Neural crest cell (in vitro differentiated cells): Measurements from ENCODE around the gene PHF23. TPM values are rescaled to one million over a fixed set of nuclear protein-coding genes. Genes with fewer than 3 reads are reported as not detected.

Experiments used
- DNase-seq: peaks from one replicate; pipeline ENCODE4 v3.0.0; 2021; ENCODE audit warnings: low read depth, mixed read lengths, low spot score
- H3K27ac Mint-ChIP-seq: one replicate; pipeline ENCODE4 v1.8.0; 2021; ENCODE audit warnings: mild to moderate bottlenecking, mixed read lengths; ENCODE audit not compliant: unreplicated experiment
- H3K27me3 Mint-ChIP-seq: 2 replicates; pipeline ENCODE4 v1.8.0; 2021; ENCODE audit warnings: low read depth, mild to moderate bottlenecking, mixed read lengths
- H3K36me3 Mint-ChIP-seq: 2 replicates; pipeline ENCODE4 v1.8.0; 2021; ENCODE audit warnings: low read depth, mild to moderate bottlenecking, mixed read lengths
- H3K4me1 Mint-ChIP-seq: 2 replicates; pipeline ENCODE4 v1.8.0; 2021; ENCODE audit warnings: mixed read lengths
- H3K4me3 Mint-ChIP-seq: one replicate; pipeline ENCODE4 v1.8.0; 2021; ENCODE audit warnings: mild to moderate bottlenecking, mixed read lengths
- H3K9me3 Mint-ChIP-seq: 2 replicates; pipeline ENCODE4 v1.8.0; 2021; ENCODE audit warnings: mixed read lengths
- total RNA-seq: library from RNA; stranded (reverse); gene quantifications from 2 replicates; pipeline ENCODE4 v1.2.1, GENCODE V29; 2021
- TF ChIP-seq, protein P1 (sequence below): fragments of 200-600 bp; sonication (generic); conservative IDR thresholded peaks from 2 replicates; pipeline ENCODE4 v1.5.0; 2021; ENCODE audit warnings: antibody characterized with exemption, mild to moderate bottlenecking

PHF23 gene
- total RNA-seq, 1 donor from 2014 or later: 75.2 TPM

DNA sequence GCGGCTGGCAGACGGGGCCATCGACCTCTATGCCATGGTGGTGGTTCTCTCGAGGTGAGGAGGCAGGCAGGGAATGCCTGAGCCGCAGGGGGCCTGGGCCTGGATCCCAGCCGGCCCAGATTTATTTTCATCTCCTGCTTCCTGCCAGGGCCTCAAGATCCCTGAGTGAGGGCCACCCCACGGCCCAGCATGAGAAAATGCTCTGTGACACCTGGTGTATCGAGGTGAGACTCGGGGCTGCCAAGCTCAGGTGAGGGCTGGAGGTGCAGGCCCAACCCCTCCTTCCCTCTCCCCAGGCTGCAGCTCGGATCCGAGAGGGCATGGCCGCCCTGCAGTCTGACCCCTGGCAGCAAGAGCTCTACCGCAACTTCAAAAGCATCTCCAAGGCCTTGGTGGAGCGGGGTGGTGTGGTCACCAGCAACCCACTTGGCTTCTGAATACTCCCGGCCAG, 14.6 kb downstream of the PHF23 start:
- H3K4me1 Mint-ChIP-seq: peaks cover 16% of the 10 kb centered on the region
- peaks cover 17% of the 10 kb centered on the region for H3K27me3 Mint-ChIP-seq
- H3K27ac Mint-ChIP-seq: no peak overlapping the region
- TF ChIP-seq, protein P1, sequence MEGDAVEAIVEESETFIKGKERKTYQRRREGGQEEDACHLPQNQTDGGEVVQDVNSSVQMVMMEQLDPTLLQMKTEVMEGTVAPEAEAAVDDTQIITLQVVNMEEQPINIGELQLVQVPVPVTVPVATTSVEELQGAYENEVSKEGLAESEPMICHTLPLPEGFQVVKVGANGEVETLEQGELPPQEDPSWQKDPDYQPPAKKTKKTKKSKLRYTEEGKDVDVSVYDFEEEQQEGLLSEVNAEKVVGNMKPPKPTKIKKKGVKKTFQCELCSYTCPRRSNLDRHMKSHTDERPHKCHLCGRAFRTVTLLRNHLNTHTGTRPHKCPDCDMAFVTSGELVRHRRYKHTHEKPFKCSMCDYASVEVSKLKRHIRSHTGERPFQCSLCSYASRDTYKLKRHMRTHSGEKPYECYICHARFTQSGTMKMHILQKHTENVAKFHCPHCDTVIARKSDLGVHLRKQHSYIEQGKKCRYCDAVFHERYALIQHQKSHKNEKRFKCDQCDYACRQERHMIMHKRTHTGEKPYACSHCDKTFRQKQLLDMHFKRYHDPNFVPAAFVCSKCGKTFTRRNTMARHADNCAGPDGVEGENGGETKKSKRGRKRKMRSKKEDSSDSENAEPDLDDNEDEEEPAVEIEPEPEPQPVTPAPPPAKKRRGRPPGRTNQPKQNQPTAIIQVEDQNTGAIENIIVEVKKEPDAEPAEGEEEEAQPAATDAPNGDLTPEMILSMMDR: no peak
- H3K9me3 Mint-ChIP-seq: no peaks in the 10 kb centered on the region
- peaks cover 17% of the 10 kb centered on the region for H3K36me3 Mint-ChIP-seq
- DNase-seq: no peak
- H3K4me3 Mint-ChIP-seq: peak overlapping the region; percentile 61

DNA sequence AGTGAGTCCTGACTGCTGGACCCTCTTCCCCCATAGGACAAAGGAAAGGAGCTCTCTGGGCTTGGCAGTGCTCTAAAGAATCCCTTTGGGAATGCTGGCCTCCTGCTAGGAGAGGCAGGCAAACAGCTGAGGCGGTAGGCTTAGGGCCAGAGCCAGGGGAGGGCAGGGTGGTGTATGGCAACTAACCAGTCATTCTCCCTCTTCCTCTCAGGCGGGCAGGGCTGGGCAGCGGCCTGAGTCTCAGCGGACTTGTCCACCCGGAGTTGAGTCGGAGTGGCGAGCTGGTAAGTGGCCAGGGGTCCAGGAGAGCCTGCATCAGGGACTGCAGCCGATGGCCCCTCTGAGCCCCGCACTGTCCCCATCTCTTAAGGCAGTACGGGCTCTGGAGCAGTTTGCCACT, 15.1 kb downstream of the PHF23 start:
- H3K4me1 Mint-ChIP-seq: peaks cover 22% of the 10 kb centered on the region
- peaks cover 15% of the 10 kb centered on the region for H3K36me3 Mint-ChIP-seq
- no peak for DNase-seq
- H3K9me3 Mint-ChIP-seq: no peaks in the 10 kb centered on the region
- H3K4me3 Mint-ChIP-seq: peak overlapping the region; percentile 98
- TF ChIP-seq, protein P1: no peak
- peaks cover 22% of the 10 kb centered on the region for H3K27me3 Mint-ChIP-seq
- no peak overlapping the region for H3K27ac Mint-ChIP-seq

DNA sequence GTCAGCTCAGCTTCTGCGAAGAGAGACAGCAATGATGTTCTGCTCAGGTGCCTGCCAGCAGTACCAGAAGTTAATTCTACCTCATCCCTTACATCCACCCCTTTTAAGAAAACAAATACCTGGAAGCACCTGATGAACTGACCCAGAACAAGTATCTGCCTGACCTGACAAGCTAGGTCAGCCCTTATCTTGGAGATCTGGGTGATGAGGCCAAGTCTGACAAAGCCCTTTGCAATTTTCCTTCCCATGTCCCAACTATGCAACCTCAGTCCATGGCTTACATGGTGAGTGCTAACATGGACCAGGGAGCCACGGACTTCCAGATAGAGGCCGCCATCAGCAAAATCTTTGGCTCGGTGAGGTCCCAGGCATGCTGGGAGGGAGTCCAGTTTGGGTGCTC, 15.9 kb downstream of the PHF23 start:
- H3K4me3 Mint-ChIP-seq: peak overlapping the region; percentile 98
- H3K9me3 Mint-ChIP-seq: no peaks in the 10 kb centered on the region
- no peak overlapping the region for H3K27ac Mint-ChIP-seq
- peaks cover 27% of the 10 kb centered on the region for H3K27me3 Mint-ChIP-seq
- TF ChIP-seq, protein P1: no peak
- H3K4me1 Mint-ChIP-seq: peaks cover 29% of the 10 kb centered on the region
- peaks cover 14% of the 10 kb centered on the region for H3K36me3 Mint-ChIP-seq
- DNase-seq: no peak

DNA sequence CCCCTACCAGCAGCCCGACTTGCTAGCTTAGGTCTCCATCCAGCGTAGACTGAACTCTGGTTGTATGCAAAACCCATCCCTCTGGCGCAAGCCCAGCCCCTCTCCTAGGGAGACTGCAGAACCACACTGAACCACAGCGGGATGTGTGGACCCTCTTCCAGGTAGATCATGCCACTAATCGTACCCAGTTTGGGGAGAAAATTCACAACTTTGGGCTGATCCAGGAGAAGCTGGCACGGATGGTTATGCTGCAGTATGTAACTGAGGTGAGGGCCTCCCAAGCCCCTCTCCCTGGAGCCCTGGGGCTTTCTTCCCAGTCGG, 16.3 kb downstream of the PHF23 start:
- H3K4me3 Mint-ChIP-seq: peak overlapping the region; percentile 98
- H3K27ac Mint-ChIP-seq: no peak overlapping the region
- peaks cover 27% of the 10 kb centered on the region for H3K27me3 Mint-ChIP-seq
- no peak for DNase-seq
- no peaks in the 10 kb centered on the region for H3K9me3 Mint-ChIP-seq
- H3K36me3 Mint-ChIP-seq: peaks cover 10% of the 10 kb centered on the region
- TF ChIP-seq, protein P1: no peak
- peaks cover 33% of the 10 kb centered on the region for H3K4me1 Mint-ChIP-seq

DNA sequence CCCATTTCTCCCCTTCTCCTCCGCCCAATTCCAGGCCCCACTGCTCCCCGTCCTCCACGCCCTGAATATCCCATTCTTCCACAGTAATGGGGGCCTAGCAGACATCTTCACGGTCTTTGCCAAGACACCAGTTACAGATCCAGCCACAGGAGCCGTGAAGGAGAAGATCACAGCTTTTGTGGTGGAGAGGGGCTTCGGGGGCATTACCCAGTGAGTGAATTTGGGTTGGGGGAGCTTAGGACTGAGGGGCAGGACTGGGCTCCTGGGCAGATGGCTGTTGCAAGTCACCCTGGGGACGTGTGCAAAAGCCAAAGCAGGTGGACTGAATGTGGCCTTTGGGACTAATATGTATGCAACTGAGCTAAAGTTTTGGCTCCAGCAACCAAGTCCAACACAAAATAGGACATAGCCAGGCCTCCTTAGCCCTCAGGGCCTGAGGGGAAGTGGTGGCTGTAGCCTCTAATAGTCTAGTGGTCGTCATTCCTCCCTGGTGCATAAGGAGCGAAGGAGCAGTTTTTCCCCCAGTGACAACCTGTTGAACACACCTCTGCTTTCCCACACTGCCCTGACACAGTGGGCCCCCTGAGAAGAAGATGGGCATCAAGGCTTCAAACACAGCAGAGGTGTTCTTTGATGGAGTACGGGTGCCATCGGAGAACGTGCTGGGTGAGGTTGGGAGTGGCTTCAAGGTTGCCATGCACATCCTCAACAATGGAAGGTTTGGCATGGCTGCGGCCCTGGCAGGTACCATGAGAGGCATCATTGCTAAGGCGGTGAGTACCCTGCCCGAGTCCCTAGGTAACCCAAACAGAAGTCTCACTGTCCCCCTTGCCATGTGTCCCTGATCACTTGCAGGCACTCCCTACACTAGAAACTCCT, 16.9 kb downstream of the PHF23 start:
- H3K36me3 Mint-ChIP-seq: peaks cover 9% of the 10 kb centered on the region
- peak overlapping the region; percentile 78 for H3K27ac Mint-ChIP-seq
- DNase-seq: no peak
- H3K4me1 Mint-ChIP-seq: peaks cover 39% of the 10 kb centered on the region
- no peaks in the 10 kb centered on the region for H3K9me3 Mint-ChIP-seq
- peak overlapping the region; percentile 98 for H3K4me3 Mint-ChIP-seq
- TF ChIP-seq, protein P1: no peak
- H3K27me3 Mint-ChIP-seq: peaks cover 30% of the 10 kb centered on the region
